Right renal pelvis (tissue), 4 donors: ENCODE data around the gene ZNF280C. TPM values are rescaled to one million over a fixed set of nuclear protein-coding genes. Genes with fewer than 3 reads are reported as not detected.
"Not testable (repeated sequence)": the region's sequence is repeated elsewhere in the genome, so short reads cannot be mapped to it uniquely, and the experiment has no call there.

Experiments used
- DNase-seq, 4 donors: peaks; one replicate each; pipeline ENCODE4 v3.0.0-alpha.2; 2013; ENCODE audit warnings: low read depth in 4 of 4, low spot score in 3 of 4, missing footprints in 1 of 4
- polyA plus RNA-seq, 4 donors: library from polyadenylated mRNA; unstranded; fragments of 120-200 nt; gene quantifications; one replicate each; pipeline ENCODE4 v1.2.1, GENCODE V29; 2013; ENCODE audit not compliant: insufficient read length in 4 of 4

ZNF280C gene
- polyA plus RNA-seq, 4 donors: 5.6 to 8.1 (median 7.4) TPM

DNA sequence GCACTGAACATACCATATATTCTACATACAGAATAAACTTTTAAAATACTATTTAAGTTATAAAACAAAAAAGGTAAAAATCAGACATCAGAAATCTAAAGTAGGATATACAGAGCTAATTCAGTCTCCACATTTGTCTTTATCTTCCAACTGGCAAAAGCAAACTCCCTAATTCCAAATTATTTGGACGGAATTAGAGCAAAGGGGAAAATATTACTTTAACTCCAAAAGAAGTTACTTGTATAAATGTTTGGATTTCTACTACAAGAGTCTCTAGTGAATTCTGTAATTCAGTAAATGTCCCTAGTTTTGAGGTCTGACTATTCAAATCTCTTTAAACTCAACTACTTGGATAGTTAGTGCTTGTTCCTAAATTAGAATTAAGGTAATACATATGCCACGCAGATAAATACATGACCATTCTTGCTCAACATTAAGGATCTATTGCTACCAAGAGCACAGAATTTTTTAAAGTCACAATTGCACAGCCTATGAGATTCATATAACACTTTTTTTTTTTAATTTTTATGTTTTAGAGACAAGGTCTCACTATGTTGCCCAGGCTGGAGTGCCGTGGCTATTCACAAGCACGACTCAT, 7.3 kb downstream of the ZNF280C start:
- no peak for DNase-seq

DNA sequence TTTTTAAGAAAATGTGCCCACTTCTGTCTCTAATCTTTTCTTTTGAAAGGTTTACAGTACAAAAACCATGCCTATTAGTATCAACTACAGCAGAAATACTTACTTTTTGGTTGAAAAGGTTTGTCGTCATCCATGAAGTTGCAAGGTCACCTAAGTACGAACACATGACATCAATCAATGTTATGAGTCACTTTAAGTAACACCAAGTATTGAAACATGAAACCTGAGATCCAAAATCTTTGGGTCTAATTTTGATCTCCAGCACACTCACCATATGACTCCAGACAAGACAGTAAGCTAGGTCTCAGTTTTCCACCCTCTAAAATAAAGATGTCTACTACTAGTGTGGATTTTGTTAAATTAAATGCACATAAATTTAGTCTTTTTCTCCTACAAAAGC, 8.4 kb downstream of the ZNF280C start:
- DNase-seq: no peak

DNA sequence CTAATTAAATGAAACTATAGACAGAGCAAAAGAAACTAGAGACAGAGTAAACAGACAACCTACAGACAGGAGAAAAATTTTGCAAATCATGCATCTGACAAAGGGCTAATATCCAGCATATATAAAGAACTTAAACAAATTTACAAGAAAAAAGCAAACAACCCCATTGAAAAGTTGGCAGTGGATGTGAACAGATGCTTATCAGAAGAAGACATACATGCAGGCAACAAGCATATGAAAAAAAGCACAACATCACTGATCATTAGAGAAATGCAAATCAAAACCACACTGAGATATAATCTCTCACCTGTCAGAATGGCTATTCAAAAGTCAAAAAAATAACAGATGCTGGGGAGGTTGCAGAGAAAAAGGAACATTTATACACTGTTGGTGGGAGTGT, 14.8 kb downstream of the ZNF280C start:
- no peak for DNase-seq

DNA sequence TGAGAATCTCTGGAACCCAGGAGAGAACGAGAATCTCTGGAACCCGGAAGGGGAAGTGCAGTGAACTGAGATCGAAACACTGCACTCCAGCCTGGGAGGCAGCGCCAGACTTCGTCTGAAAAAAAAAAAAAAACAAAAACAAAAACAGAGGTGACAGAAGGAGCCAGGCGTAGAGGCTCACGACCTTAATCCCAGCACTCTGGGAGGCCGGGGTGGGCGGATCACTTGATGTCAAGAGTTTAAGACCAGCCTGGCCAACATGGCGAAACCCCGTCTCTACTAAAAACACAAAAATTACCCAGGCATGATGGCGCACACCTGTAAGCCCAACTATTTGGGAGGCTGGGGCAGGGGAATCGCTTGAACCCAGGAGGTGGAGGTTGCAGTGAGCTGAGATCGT, 17.0 kb downstream of the ZNF280C start:
- no peak for DNase-seq

DNA sequence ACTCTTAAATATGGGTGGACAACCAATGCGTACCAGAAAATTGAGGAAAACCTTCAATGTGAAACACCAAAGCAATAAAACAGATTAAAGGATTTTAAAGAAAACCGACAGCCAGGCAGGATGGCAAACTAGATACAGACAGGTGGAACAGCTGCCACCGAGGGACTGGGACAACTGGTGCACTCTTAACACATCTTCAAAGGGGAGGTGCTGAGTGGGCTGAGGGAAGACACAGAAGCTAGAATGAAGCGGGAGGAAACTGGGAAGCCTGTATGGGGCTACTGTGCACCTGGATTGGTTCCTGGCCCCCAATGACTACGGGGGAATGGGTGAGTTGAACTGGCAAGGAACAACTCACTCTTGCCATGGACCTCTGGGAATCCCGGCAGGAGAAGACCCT, 20.7 kb downstream of the ZNF280C start:
- no peak for DNase-seq

DNA sequence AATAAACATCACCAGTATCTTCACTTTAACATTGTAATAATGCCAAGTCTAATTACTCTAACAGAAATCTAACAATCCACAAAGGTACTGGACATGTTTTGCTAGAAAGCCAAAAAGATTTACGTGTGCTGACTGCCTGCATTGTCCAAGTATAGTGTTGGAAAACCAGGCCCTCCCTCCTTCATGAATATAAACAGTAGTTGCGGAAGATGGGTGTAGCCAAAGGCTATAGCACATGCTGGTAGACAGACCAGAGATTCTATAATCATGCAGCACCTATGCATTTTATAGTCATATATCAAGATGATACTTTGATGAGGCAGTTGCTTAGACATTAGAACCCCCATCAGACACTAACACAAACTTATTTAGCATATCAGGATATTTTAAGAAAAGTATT, 22.6 kb downstream of the ZNF280C start:
- DNase-seq: no peak

DNA sequence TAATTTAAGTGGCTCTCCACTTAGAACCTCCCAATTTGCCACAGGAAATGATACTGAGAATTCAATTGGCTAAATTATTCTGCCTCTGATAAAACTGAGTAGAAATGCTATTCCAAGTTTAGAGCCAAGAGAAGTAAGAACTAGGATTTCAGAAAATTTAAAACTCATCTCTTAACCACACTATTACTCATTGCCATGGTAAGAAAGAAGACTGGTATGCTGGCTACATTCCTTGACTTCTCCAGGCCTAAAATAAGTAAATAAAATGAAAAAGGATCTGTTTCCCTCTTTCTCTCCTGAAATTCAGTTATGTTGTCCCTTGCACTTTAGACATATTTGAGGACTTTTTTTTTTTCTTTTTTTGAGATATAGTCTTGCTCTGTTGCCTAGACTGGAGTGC, 23.3 kb downstream of the ZNF280C start:
- no peak for DNase-seq

DNA sequence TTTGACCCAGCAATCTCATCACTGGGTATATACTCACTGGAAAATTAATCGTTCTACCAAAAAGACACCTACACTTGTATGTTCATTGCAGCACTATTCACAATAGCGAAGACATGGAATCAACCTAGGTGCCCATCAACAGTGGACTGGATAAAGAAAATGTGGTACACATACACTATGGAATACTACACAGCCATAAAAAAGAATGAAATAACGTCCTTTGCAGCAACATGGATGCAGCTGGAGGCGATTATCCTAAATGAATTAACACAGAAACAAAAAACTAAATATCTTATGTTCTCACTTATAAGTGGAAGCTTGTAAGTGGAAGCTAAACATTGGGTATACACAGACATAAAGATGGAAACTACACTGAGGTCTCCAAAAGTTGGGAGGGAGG, 37.5 kb downstream of the ZNF280C start:
- not testable (repeated sequence) for DNase-seq

DNA sequence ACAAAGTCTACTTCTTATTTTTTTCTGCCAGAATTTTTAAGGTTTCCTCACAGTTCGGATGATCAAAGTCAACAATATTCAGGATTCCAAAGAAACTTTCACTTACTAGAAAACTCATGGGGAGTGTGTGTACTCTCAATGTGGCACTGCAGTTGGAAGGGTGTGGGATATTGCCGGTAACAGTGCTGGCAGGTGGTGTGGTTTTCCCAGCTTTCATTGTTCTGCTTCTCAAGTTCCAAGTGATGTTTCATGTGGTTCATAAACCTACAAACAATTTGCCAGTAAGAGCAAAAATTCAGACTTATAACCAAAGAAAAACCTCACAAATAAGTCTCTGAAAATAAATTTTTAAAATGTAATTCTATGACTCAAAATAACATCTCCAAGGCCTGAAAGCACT, 39.8 kb downstream of the ZNF280C start:
- DNase-seq: no peak

DNA sequence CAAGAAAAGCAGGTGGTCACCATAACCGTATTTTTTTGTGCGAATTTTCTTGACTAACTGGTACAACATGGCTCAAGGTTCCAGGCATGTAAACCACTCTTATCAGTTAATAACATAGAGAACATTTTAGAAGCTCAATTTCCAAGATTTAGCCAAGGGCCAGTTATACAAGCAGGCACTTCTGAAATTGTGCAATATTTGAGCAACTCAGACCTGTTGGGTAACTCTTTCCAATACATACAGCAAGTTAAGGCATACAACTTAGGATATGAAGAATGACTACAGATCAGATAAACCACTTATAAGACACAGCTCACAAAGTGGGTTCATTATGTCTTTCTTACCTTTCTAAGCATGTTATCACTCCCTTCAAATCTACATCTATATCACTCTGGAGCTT, 43.9 kb downstream of the ZNF280C start:
- DNase-seq: no peak

DNA sequence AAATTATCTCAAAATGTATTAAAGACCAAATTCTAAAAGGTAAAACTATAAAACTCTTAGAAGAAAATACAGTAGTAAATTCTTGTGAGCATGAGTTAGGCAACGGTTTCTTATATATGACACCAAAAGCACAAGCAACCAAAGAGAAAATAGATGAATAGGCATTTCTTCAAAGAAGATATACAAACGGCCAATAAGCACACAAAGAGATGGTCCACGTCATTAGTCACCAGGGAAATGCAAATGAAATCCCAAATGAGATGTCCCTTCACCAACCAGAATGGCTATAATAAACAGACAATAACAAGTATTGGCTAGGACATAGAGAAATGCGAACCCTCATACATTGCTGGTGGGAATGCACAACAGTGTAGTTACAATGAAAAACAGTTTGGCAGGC, 52.4 kb downstream of the ZNF280C start:
- no peak for DNase-seq

DNA sequence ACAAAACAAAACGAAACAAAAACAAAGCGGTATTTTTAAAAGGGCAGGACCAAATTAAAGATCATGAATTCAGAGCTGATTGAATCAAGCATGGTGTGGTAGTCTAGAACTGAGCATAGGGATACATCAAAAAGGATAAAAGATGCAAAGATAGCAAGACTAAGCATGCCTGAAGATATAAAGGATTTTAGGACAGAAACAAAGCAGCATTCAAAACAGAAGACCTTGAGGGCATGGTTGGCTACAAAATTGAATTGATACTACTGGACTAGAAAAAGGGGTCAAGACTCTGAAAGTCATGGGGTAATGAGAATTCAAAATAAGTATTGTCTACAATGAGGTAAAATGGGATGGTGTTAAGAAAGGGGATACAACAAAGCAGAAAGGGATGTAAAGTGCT, 55.3 kb downstream of the ZNF280C start:
- no peak for DNase-seq

DNA sequence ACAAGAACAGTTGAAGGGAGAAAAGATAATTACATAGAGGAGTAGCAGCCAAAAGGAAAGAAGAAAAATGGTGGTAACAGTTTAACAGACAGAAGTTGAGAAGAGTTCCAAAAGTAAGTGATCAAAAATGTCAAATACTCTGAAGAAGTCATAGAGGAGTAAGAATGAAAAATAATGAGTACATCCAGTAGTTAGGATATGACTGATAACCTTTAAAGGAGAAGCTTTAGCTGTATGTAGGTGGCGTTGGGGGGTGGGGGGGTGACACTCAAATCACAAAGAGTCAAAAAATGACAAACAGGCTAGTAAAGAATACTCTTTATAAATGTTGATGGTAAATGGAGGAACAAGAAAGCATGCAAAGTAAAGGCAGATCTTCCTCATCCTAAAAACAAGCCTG, 56.3 kb downstream of the ZNF280C start:
- DNase-seq: no peak

DNA sequence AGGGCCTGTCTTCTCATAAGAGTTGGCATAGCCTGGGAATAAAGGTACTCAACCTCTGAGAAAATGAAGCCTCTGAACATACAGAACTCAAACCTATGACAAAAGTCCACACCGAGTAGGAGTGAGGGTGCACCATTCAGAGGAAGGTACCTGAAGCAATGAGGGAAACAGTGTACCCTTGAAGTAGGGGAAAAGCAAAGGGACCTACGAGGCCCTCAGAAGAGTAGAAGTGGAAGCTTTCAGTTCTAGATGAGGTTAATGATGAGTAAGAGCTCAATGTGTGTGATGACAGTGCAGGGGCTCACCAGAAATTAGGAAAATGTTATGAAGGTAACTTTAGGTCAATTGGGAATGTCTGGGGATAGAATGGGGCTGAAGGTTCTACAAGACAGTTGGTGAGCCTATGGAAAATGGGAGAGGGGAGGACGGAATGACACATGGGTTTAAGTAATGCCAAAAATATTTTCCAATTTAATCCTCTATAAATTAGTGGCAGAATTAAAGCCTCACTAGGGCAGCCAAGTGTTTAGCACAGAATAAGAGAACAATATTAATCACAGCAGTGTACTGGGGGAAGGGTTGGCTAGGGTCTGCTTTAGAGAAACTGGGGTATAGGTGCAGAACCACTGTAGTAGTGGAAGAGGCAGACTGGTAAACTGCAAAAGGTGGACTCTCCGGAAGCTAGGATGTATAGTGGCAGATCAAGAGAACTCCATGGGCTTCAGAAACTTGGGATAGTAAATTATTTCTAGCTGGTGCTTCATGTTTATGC, 57.1 kb downstream of the ZNF280C start:
- no peak for DNase-seq

DNA sequence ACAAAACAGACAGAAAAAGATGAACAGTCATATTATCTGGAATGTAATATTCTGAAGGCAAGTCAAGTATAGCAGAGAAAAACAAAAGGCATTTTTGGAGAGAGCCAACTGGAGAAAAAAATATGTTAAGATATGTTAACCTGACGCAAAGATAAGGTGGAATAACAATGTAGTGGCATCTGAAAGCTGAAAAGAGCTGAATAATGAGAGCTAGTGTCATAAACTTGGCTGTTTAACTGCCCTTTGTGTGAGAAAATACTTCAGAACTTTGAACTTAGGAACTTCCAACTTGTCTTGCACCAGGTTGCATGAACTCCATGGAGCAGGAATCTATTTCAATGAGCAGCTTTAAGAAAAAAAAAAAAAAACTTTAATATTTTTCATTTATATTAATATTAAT, 64.1 kb downstream of the ZNF280C start:
- no peak for DNase-seq

DNA sequence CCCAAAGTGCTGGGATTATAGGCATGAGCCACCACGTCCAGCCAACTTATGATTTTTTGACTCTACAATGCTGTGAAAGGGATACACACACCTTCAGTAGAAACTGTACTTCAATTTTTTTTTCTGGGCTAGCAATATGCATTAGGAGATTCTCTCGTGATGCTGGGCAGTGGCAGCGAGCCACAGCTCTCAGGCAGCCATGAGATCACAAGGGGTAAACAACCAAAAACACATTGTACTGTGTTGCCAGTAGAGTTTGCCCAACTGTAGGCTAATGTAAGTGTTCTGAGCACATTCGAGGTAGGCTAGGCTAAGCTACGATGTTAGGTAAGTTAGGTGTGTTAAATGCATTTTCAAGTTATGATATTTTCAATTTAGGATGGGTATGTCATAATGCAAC, 71.2 kb downstream of the ZNF280C start:
- no peak for DNase-seq

DNA sequence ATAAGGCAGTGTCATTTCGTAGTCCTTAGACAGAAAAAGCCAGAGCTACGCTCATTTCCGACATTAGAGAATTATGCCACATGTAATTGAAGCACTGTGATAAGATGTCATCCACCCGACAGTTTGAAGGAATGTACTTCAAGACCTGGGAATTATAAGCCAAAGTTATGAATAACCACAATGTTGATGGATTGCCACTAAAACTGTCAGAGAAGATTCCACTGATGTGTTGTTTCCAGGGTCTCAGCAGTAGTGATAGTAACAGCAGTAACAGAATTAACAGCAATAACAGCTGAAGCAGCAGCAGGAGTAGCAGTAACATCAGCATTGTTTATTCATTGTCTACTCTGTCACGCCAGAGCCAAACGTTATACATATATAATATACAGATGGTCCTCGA, 72.2 kb downstream of the ZNF280C start:
- no peak for DNase-seq

DNA sequence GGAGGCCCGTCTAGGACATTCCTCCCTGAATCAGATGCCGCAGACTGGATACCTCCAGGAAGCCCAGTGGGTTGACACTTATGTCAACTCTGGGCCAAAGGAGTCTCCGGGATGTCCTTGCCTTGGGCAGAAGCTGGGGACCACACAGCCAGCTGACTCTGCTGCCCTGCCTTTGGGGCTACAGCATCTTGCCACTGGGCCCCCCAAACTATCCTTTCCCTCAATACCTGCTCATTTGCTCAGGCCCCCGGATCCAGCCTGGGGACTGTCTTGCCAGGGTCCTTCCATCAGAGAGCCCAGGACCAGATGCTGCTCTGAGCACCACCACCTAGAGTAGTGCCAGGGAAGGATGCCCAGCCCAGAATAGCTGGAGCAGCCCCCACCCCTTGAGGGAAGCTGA, 77.9 kb downstream of the ZNF280C start:
- no peak for DNase-seq

DNA sequence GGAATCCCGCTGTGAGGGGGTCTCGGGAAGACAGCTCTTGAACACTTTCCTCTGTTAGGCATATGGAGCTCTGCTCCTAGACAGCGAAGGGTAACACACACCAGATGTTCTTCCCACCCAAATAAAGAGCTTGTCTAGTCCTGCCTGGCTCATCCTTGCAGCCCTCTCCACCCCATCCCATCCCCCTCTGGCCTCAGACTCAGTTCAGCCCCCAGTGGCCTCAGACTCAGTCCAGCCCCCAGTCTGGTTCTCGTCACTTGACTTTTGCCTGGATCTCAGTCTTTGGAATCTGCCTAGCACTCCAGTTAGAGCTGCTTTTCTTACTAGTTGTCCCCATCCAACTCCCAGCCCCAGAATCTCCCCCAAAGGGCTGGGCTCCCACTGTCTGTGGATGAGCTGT, 82.0 kb downstream of the ZNF280C start:
- DNase-seq: no peak

DNA sequence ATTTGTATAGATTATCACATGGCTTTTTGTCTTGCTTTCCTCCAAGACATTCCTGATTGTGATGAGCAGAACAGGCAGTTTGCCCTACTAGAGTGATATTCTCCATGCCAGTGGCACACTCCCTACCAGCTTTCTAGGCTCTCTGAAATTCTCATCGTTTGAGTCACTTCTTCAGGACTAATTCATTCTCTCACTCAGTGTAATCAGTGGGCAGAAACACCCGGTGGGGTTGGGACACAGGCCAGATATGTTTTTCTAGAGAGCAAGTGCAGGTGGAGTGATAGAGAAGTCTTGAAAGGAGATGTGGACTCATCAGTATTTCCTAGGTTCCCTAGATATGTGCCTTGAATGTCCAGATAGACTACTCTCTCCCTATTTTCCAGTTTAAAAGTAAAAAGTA, 83.8 kb downstream of the ZNF280C start:
- no peak for DNase-seq

DNA sequence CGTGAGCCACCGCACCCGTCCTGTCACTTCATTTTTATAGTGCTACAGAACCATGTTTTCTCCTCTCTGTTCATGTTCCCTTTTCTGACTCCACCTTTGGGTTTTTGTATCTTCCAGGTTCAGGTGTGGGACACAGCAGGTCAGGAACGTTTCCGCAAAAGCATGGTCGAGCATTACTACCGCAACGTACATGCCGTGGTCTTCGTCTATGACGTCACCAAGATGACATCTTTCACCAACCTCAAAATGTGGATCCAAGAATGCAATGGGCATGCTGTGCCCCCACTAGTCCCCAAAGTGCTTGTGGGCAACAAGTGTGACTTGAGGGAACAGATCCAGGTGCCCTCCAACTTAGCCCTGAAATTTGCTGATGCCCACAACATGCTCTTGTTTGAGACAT, 84.5 kb downstream of the ZNF280C start:
- DNase-seq: no peak

DNA sequence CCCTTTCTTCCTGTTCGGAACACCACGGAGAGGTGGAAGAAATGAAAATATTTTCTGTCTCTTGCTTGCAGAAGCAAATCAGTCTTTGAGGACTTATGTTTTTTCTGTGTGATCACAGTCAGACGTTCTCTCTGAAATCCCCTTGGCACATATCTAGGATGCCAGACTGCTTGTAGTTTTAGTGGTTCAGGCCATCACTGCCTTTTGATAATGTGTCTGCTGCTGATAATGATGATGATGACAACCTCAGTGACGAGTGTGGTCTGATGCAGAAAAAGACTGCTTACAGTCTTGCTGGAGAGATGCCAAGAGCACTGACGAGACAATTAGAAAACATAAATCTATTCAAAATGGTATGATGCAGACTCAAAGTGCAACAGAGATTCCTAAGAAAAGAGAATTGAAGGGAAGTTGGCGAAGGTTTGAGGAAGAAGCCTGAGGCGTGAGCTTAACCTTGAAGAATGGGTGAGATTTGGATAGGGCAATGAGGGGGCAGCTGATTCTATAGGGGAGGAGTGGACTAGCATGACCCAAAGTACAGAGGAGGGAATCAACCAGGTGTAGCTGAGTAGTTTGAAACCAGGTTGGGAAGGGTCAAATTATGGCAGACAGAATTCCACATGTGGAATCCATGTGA, 89.0 kb downstream of the ZNF280C start:
- no peak for DNase-seq
